Measurements from ENCODE around the gene CYP11A1. TPM values are rescaled to one million over a fixed set of nuclear protein-coding genes. Genes with fewer than 3 reads are reported as not detected.

Gene CYP11A1
- total and polyA plus RNA-seq, 2 donors (not counting 1 experiment from before 2014, with no cell fraction given), result not detected

- Histone ChIP-seq H3K4me2 (replicated peaks; ENCODE audit: low read depth, low read length, poor library complexity, severe bottlenecking) (peak overlapping the region; percentile 45), H2AFZ (ENCODE audit: insufficient read depth, low read depth, low read length, poor library complexity, severe bottlenecking) (no peak overlapping the region), H3K27me3 (replicated peaks in 1 of 4; ENCODE audit: control extremely low read depth in 1 of 4, control insufficient read depth in 3 of 4, insufficient read depth in 4 of 4, low read length in 3 of 4) (no peaks in the 10 kb centered on the region), H3K4me3 (ENCODE audit: control extremely low read depth in 1 of 5, extremely low read depth in 1 of 5, insufficient read depth in 1 of 5, low read depth in 2 of 5, low read length in 4 of 5) (no peak overlapping the region), H3K36me3 (replicated peaks in 1 of 2; ENCODE audit: control extremely low read depth in 1 of 2, control insufficient read depth in 1 of 2, extremely low read depth in 1 of 2, insufficient read depth in 2 of 2, low read length in 1 of 2) (no peaks in the 10 kb centered on the region), H3K9ac (ENCODE audit: low read length) (no peak overlapping the region), H3K79me2 (ENCODE audit: control insufficient read depth, insufficient read depth, low read length) (peaks cover under 1% of the 10 kb centered on the region), H3K9me3 (ENCODE audit: control extremely low read depth in 1 of 3, control insufficient read depth in 2 of 3, insufficient read depth in 1 of 3, low read length in 2 of 3) (no peaks in the 10 kb centered on the region), H4K20me1 (ENCODE audit: control insufficient read depth, insufficient read depth, low read length, poor library complexity, severe bottlenecking) (no peaks in the 10 kb centered on the region), H3K4me1 (ENCODE audit: control insufficient read depth in 2 of 2, insufficient read depth in 2 of 2, low read length in 2 of 2) (peaks cover 72 to 94% of the 10 kb centered on the region in 2 donors), H3K27ac (ENCODE audit: low read length in 2 of 2) (no peak overlapping the region)
- H3K27me3 Mint-ChIP-seq, result no peaks in the 10 kb centered on the region
- ATAC-seq (ENCODE audit: low read depth) (no peak), DNase-seq (no peak)
- H3K4me3 Mint-ChIP-seq, result no peak overlapping the region
- peak overlapping the region; percentile 69 for H3K27ac Mint-ChIP-seq
- TF ChIP-seq EZH2 (IDR thresholded peaks at IDR 0.05; ENCODE audit: borderline replicate concordance, insufficient read depth, low read depth, low read length, poor library complexity, severe bottlenecking), result no peak
- TF ChIP-seq, protein P1, sequence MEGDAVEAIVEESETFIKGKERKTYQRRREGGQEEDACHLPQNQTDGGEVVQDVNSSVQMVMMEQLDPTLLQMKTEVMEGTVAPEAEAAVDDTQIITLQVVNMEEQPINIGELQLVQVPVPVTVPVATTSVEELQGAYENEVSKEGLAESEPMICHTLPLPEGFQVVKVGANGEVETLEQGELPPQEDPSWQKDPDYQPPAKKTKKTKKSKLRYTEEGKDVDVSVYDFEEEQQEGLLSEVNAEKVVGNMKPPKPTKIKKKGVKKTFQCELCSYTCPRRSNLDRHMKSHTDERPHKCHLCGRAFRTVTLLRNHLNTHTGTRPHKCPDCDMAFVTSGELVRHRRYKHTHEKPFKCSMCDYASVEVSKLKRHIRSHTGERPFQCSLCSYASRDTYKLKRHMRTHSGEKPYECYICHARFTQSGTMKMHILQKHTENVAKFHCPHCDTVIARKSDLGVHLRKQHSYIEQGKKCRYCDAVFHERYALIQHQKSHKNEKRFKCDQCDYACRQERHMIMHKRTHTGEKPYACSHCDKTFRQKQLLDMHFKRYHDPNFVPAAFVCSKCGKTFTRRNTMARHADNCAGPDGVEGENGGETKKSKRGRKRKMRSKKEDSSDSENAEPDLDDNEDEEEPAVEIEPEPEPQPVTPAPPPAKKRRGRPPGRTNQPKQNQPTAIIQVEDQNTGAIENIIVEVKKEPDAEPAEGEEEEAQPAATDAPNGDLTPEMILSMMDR (IDR thresholded peaks at IDR 0.05), result no peak
- peaks cover 86% of the 10 kb centered on the region for H3K4me1 Mint-ChIP-seq
- 92% methylated on average over 7 of the region's 7 CpGs for whole genome bisulfite sequencing (ENCODE audit: insufficient coverage)
- ChIA-PET POLR2A (interaction anchor here (1.3 kb wide), 1 partner anchor 11 kb away, joined by 6 read pairs; no protein-coding TSS in a partner anchor), CTCF (interaction anchor here (1.2 to 6.4 kb wide), 5 partner anchors 7 to 46 kb away, joined by 3 to 49 read pairs (median 15); no protein-coding TSS in a partner anchor)
- no peaks in the 10 kb centered on the region for H3K9me3 Mint-ChIP-seq (ENCODE audit: insufficient read depth)
- intact Hi-C loops (cut with micrococcal nuclease), result no loop called here
Observed at GRCh38 chr15:74392902-74393301, 25.5 kb upstream of the CYP11A1 start.

- H3K36me3 ChIP-seq (replicated peaks in 1 of 2; ENCODE audit: control extremely low read depth in 1 of 2, control insufficient read depth in 1 of 2, extremely low read depth in 1 of 2, insufficient read depth in 2 of 2, low read length in 1 of 2), result no peaks in the 10 kb centered on the region
- Mint-ChIP-seq H3K4me1 (peaks cover 86% of the 10 kb centered on the region), H3K9me3 (ENCODE audit: insufficient read depth) (no peaks in the 10 kb centered on the region), H3K27ac (peak overlapping the region; percentile 69), H3K4me3 (peak overlapping the region; percentile 41), H3K27me3 (no peaks in the 10 kb centered on the region)
- TF ChIP-seq, protein P1 (IDR thresholded peaks at IDR 0.05), result no peak
- no peak for TF ChIP-seq EZH2 (IDR thresholded peaks at IDR 0.05; ENCODE audit: borderline replicate concordance, insufficient read depth, low read depth, low read length, poor library complexity, severe bottlenecking)
- ChIA-PET POLR2A (no interaction called here), CTCF (interaction anchor here (1.2 to 6.4 kb wide), 3 partner anchors 10 to 47 kb away, joined by 3 to 45 read pairs (median 7); no protein-coding TSS in a partner anchor)
- no peaks in the 10 kb centered on the region for H4K20me1 ChIP-seq (ENCODE audit: control insufficient read depth, insufficient read depth, low read length, poor library complexity, severe bottlenecking)
- 66% methylated on average over 8 of the region's 8 CpGs for WGBS (ENCODE audit: insufficient coverage)
- H3K4me2 ChIP-seq (replicated peaks; ENCODE audit: low read depth, low read length, poor library complexity, severe bottlenecking), result peak overlapping the region; percentile 45
- DNase-seq (no peak), ATAC-seq (ENCODE audit: low read depth) (no peak)
- no peak overlapping the region for H2AFZ ChIP-seq (ENCODE audit: insufficient read depth, low read depth, low read length, poor library complexity, severe bottlenecking)
- H3K27me3 ChIP-seq (replicated peaks in 1 of 4; ENCODE audit: control extremely low read depth in 1 of 4, control insufficient read depth in 3 of 4, insufficient read depth in 4 of 4, low read length in 3 of 4), result no peaks in the 10 kb centered on the region
- intact Hi-C loops (cut with micrococcal nuclease), result no loop called here
- H3K79me2 ChIP-seq (ENCODE audit: control insufficient read depth, insufficient read depth, low read length), result peaks cover 5% of the 10 kb centered on the region
- no peak overlapping the region for H3K4me3 ChIP-seq (ENCODE audit: control extremely low read depth in 1 of 5, extremely low read depth in 1 of 5, insufficient read depth in 1 of 5, low read depth in 2 of 5, low read length in 4 of 5)
- H3K4me1 ChIP-seq (ENCODE audit: control insufficient read depth in 2 of 2, insufficient read depth in 2 of 2, low read length in 2 of 2), result peaks cover 72 to 94% of the 10 kb centered on the region in 2 donors
- H3K9ac ChIP-seq (ENCODE audit: low read length), result no peak overlapping the region
- H3K27ac ChIP-seq (ENCODE audit: low read length in 2 of 2), result peak overlapping the region in 1 of 2 donors; percentile 9
- H3K9me3 ChIP-seq (ENCODE audit: control extremely low read depth in 1 of 3, control insufficient read depth in 2 of 3, insufficient read depth in 1 of 3, low read length in 2 of 3), result no peaks in the 10 kb centered on the region
Observed at GRCh38 chr15:74392451-74392830, 25.0 kb upstream of the CYP11A1 start.

Data from B cell (primary cell).